AG04449 (cell line): ENCODE measurements around the gene SCTR.

Experiments
- CTCF ChIA-PET: fragments of 350-600 bp; formaldehyde crosslinking; extraction: SDS; loops from one replicate; lab custom pipeline; 2021; ENCODE audit warnings: antibody characterized with exemption; lab: Yijun Ruan, JAX
- POLR2A ChIA-PET: fragments of 400-600, 350-600 bp; formaldehyde crosslinking; extraction: SDS; loops from one replicate; lab custom pipeline; 2020; ENCODE audit warnings: antibody characterized with exemption, inconsistent platforms; lab: Yijun Ruan, JAX
- DNase-seq: peaks from one replicate; pipeline ENCODE4 v3.0.0-alpha.2; 2010; ENCODE audit warnings: low read depth, low spot score
- H3K4me3 ChIP-seq: 2 replicates; pipeline ENCODE4 v1.5.1; 2011; ENCODE audit warnings: low read depth, mild to moderate bottlenecking, control low read depth, low read length
- CTCF ChIP-seq: IDR thresholded peaks from one replicate; pipeline ENCODE4 v1.5.1; 2011; ENCODE audit warnings: mild to moderate bottlenecking, moderate library complexity, low read length, control low read depth, inconsistent platforms; ENCODE audit not compliant: insufficient read depth; ENCODE audit errors: missing control alignments

Gene SCTR

GRCh38 chr2:119455066-119455718, 69.1 kb downstream of the SCTR start:
- ChIA-PET CTCF (interaction anchor here (1.5 kb wide), 1 partner anchor 21 kb away, joined by 4 read pairs; no protein-coding TSS in a partner anchor), POLR2A (no interaction called here)
- DNase-seq: no peak
- no peak for TF ChIP-seq CTCF
- H3K4me3 ChIP-seq: no peak overlapping the region

GRCh38 chr2:119453972-119454593, 70.2 kb downstream of the SCTR start:
- DNase-seq: no peak
- ChIA-PET CTCF (no interaction called here), POLR2A (no interaction called here)
- no peak for TF ChIP-seq CTCF
- H3K4me3 ChIP-seq: no peak overlapping the region

- POLR2A ChIA-PET: no interaction called here
- no peak overlapping the region for H3K4me3 ChIP-seq
- CTCF ChIA-PET: interaction anchor here (0.6 to 1.1 kb wide), 3 partner anchors 24 to 182 kb away, joined by 3 read pairs; no protein-coding TSS in a partner anchor
- no peak for DNase-seq
- no peak for TF ChIP-seq CTCF
Measured at GRCh38 chr2:119451336-119452050, 72.8 kb downstream of the SCTR start.

GRCh38 chr2:119449521-119449920, 74.8 kb downstream of the SCTR start:
- no peak for TF ChIP-seq CTCF
- ChIA-PET CTCF (no interaction called here), POLR2A (no interaction called here)
- no peak overlapping the region for H3K4me3 ChIP-seq
- DNase-seq: no peak

GRCh38 chr2:119448427-119449141, 75.7 kb downstream of the SCTR start:
- no peak for TF ChIP-seq CTCF
- CTCF ChIA-PET: no interaction called here

More at GRCh38 chr2:119448427-119449141, 75.7 kb downstream of the SCTR start:
- POLR2A ChIA-PET: no interaction called here
- no peak for DNase-seq
- H3K4me3 ChIP-seq: no peak overlapping the region
